GM21515 (cell line): ENCODE data around the gene RBBP7.
"Not testable (repeated sequence)": the region's sequence is repeated elsewhere in the genome, so short reads cannot be mapped to it uniquely, and the experiment has no call there.

ENCODE experiments used
- ATAC-seq: cut with Tn5 transposase; IDR thresholded peaks from one replicate; pipeline ENCODE4 v1.9.1; 2021; ENCODE audit not compliant: unreplicated experiment

Gene RBBP7

DNA sequence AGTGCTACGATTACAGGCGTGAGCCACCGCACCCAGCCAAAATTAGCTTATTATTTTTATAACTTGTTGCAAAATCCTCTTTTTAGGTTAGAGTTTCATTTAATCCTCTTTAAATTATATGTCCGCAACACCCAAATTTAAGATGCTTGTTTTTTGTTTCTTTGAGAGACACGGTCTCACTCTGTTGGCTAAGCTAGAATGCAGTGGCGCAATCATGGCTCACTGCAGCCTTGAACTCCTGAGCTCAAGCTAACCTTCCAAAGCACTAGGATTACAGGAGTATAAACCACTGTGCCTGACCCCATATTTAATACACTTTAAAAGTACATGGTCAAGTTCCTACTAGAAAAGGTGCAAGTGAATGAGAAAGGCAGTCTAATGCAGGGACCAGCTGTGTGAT lies 2.2 kb downstream of the RBBP7 start:
- no peak for ATAC-seq

DNA sequence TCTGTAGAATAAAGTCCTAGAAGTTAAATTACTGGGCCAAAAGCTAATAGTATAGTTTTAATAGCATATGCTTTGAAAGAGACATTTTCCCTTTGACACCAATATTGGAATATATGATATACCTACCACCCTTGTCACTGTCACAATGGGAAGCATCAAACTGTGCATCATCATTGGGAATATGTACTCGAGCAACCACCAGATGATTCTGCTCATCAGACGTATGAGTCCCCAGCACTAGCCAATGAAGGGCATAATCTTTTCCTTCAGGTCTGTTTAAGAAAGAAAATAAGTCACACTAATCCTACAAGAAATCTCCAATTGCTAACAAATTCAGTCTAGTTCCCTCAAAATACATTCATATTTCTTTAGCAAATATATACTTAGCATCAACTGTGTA lies 7.3 kb downstream of the RBBP7 start:
- ATAC-seq, result no peak

DNA sequence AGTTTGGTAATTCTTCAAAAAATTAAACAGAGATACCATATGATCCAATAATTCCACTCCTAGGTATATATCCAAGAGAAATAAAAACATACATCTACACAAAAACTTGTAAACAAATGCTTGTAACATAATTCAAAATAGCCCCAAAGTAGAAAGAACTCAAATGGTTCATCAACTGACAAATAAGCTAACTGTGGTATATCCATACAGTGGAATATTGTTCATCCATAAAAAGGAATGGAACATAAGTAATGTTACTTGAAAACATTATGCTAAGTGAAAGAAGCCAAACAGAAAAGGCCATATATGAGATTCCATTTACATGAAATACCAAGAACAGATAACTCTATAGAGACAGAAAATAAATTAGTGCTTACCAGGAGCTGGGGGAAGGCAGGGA lies 13.4 kb downstream of the RBBP7 start:
- ATAC-seq, result no peak

GRCh38 chrX:16856076-16856404 lies 14.1 kb downstream of the RBBP7 start:
- ATAC-seq, result not testable (repeated sequence)

- ATAC-seq, result no peak
Observed at GRCh38 chrX:16855363-16856075, 14.6 kb downstream of the RBBP7 start.

GRCh38 chrX:16853537-16853936 lies 16.6 kb downstream of the RBBP7 start:
- no peak for ATAC-seq

GRCh38 chrX:16852617-16853179 lies 17.5 kb downstream of the RBBP7 start:
- ATAC-seq, result no peak

GRCh38 chrX:16851827-16852226 lies 18.3 kb downstream of the RBBP7 start:
- no peak for ATAC-seq

GRCh38 chrX:16851421-16851820 lies 18.7 kb downstream of the RBBP7 start:
- ATAC-seq, result no peak

DNA sequence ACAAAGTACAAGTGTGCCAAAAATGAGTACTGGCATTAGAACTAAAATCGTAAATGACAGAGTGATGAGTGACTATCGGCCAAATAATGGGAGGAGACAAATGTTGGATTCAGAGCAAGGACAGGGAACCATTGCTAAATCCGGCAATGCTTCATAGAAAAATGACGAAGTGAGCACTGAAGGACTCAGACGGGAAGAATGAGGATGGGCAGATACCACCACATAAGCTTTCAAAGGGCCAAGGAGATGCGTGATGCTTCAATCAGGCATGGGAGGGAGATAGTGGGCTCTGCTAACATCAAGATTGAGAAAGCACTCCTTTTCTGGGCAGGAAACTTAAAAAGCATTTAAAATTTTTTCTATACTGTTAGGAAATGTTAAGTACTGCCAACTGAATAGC lies 21.6 kb downstream of the RBBP7 start:
- ATAC-seq, result no peak

GRCh38 chrX:16845686-16846085 lies 24.5 kb downstream of the RBBP7 start:
- no peak for ATAC-seq

GRCh38 chrX:16843208-16843909 lies 26.8 kb downstream of the RBBP7 start:
- ATAC-seq, result no peak

DNA sequence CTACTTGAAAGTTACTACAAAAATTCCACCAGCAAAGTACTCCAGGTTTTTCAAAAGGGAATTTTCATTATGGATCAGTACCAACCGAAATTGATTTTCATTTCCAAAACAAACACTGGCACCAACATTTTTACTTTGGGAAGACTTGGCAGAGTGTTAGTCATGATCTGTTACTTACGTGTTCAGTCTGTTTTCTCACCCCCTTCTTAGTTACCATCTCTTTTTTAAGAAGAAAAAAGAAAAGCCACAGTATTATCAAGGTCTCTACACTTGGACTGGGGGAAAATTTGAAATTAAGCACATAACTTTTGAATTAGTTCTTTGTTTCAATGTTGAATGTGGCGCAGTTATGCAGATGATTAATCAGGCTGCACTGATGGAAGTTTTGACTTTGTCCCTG lies 27.5 kb downstream of the RBBP7 start:
- ATAC-seq, result no peak

GRCh38 chrX:16839852-16840460 lies 30.2 kb downstream of the RBBP7 start:
- no peak for ATAC-seq

DNA sequence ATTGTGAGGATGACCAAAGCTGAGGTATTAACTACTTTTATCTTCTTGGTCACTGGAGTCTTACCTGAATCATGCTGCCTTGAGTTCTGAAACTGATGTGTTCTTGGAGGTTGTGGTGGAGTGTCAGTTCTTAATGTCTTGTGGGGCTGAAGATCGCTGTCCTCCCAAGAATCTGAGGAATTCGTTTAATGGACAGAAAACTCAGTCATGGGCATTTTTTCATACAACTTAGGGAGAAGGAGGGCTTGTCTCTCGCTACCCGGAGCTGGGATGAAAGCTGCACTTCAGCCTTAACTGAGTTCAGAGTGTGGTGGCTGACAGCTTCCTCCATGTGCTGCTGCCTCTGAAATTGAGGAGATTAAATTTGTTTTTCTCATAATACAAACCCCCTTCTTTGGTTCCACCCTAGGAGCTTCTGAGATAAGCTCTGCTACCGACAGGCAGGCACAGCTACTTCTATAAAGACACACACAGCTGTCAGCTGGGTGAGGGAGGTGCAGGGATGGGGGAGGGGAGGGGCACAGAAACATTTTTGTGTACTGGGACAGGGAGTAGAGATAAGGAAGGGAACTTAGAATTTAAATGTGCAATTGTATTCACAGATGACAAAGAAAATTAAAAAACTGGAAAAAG lies 30.8 kb downstream of the RBBP7 start:
- no peak for ATAC-seq

- ATAC-seq, result no peak
Observed at GRCh38 chrX:16838202-16839066, 31.7 kb downstream of the RBBP7 start.

GRCh38 chrX:16836371-16836770 lies 33.8 kb downstream of the RBBP7 start:
- no peak for ATAC-seq

- no peak for ATAC-seq
Observed at GRCh38 chrX:16834806-16835205, 35.4 kb downstream of the RBBP7 start.

DNA sequence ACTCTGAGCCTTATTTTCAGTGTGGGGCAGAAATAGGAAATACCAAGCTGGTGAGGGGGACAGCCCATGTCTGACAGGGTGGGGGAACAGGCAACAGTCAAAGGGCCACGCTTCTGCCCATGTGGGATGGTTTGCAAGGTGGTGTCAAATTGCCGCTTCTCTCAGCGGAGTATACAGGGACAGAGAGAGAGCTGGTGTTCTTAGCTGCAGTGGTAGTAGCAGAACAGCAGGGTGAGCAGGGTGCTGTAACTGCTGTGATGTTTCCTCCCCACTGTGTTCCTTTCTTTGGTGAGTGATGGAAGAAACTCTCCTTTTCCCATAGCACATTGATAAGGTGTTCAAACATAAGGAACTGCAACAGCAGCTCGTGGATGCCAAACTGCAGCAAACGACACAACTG lies 37.9 kb downstream of the RBBP7 start:
- no peak for ATAC-seq

DNA sequence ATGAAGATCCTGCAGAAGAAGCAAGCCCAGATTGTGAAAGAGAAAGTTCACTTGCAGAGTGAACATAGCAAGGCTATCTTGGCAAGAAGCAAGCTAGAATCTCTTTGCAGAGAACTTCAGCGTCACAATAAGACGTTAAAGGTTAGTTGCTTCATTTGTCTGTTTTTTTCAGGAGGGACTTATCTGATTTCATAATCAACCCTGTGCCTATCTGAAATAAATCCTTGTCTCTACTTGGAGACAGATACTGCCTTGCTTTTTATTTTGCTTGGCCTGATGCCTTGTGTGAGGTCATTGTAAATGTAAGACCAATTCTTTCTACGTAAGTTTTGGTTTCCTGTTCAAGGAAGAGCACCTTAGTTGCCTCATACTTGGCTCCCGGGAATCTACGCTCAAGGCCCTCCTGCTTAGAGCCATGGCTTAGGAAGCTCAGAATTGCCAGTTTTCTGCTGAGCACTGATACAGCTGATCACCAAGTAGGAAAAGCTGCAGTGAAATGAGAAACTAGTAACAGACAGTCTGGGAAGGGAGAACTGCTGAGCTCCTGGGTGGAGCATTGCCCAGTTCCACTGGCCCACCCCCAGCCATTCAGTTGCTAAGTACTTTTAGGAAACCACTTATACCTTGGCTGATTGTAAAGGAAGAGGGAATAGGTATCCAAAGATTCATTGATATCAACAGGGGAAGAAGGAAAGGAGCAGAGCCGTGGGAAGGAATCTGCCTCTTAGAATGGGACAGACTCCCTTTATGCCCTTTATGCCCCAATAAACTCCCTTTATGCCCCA lies 41.8 kb downstream of the RBBP7 start:
- ATAC-seq, result no peak
